ENCODE measurements around the gene NAALAD2. TPM values are rescaled to one million over a fixed set of nuclear protein-coding genes. Genes with fewer than 3 reads are reported as not detected.
"Not testable (repeated sequence)": the region's sequence is repeated elsewhere in the genome, so short reads cannot be mapped to it uniquely, and the experiment has no call there.

Gene NAALAD2
- total and polyA plus RNA-seq, 2 experiments from 2014 or later: 3.4 to 4.3 TPM

DNA sequence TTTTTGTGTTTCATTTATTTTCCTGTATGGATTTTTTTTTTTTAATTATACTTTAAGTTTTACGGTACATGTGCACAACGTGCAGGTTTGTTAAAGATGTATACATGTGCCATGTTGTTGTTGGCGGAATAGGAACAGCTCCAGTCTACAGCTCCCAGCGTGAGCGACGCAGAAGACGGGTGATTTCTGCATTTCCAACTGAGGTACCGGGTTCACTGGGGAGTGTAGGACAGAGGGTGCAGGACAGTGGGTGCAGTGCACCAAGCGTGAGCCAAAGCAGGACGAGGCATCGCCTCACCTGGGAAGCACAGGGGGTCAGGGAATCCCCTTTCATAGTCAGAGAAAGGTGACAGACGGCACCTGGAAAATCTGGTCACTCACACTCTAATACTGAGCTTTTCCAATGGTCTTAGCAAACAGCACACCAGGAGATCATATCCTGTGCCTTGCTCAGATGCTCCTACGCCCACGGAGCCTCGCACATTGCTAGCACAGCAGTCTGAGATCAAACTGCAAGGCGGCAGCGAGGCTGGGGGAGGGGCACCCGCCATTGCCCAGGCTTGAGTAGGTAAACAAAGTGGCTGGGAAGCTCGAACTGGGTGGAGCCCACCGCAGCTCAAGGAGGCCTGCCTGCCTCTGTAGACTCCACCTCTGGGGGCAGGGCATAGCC is 105.6 kb downstream of the NAALAD2 start:
- H3K4me2 ChIP-seq; H3K27ac ChIP-seq (ENCODE audit: low read depth); H3K27me3 Mint-ChIP-seq (ENCODE audit: insufficient read depth, low read depth, poor library complexity); H3K36me3 Mint-ChIP-seq (ENCODE audit: low read depth); H3K9me3 Mint-ChIP-seq; H3K4me3 ChIP-seq; H3K9me2 ChIP-seq (ENCODE audit: insufficient read depth); H4K20me1 ChIP-seq (replicated peaks; ENCODE audit: insufficient read depth); H3K36me3 ChIP-seq (ENCODE audit: insufficient read depth); ATAC-seq; H3K27me3 ChIP-seq (ENCODE audit: insufficient read depth); H3K4me3 Mint-ChIP-seq; H3K79me2 ChIP-seq (replicated peaks; ENCODE audit: insufficient read depth); H3F3A ChIP-seq (replicated peaks; ENCODE audit: low read depth): not testable (repeated sequence)
- H3K27ac Mint-ChIP-seq: peak overlapping the region; percentile 45
- Histone ChIP-seq H3K4me1 (ENCODE audit: insufficient read depth) (peaks cover 18% of the 10 kb centered on the region), H2AFZ (peak overlapping the region; percentile 16; the same call in 1 of the 2 replicates)
- H3K4me1 Mint-ChIP-seq: peaks cover 29% of the 10 kb centered on the region
- DNase-seq (ENCODE audit: low spot score): peak; percentile 31

DNA sequence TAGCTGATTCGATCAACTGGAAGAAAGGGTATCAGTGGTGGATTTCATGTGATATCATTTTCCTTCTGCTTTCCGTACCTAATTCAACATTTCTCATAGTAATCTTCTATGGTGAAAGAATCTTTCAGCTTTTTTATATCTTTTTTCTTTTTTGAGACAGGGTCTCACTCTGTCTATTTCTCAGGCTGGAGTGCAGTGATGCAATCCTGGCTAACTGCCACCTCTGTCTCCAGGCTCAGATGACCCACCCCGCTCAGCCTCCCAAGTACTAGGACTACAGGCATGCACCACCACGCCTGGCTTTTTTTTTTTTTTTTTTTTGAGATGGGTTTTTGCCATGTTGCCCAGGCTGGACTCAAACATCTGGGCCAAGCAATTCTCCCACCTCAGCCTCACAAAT is 107.0 kb downstream of the NAALAD2 start:
- Mint-ChIP-seq H3K9me3 (peaks cover 6% of the 10 kb centered on the region), H3K4me3 (no peak overlapping the region), H3K4me1 (peaks cover 29% of the 10 kb centered on the region), H3K27ac (no peak overlapping the region), H3K36me3 (ENCODE audit: low read depth) (peaks cover 3% of the 10 kb centered on the region; the same call in 2 of the 3 replicates), H3K27me3 (ENCODE audit: insufficient read depth, low read depth, poor library complexity) (peaks cover 5% of the 10 kb centered on the region)
- no peak for DNase-seq (ENCODE audit: low spot score)
- Histone ChIP-seq H3K36me3 (ENCODE audit: insufficient read depth) (no peaks in the 10 kb centered on the region), H3K4me1 (ENCODE audit: insufficient read depth) (peaks cover 18% of the 10 kb centered on the region), H3K4me2 (no peak overlapping the region), H3K27me3 (ENCODE audit: insufficient read depth) (no peaks in the 10 kb centered on the region), H3K9me2 (ENCODE audit: insufficient read depth) (no peaks in the 10 kb centered on the region), H2AFZ (no peak overlapping the region), H4K20me1 (replicated peaks; ENCODE audit: insufficient read depth) (no peaks in the 10 kb centered on the region), H3K27ac (ENCODE audit: low read depth) (no peak overlapping the region), H3K79me2 (replicated peaks; ENCODE audit: insufficient read depth) (no peaks in the 10 kb centered on the region), H3F3A (replicated peaks; ENCODE audit: low read depth) (no peaks in the 10 kb centered on the region), H3K4me3 (no peak overlapping the region)
- ATAC-seq: peak; percentile 21; the same call in 1 of the 3 replicates
- TF ChIP-seq, protein P1, sequence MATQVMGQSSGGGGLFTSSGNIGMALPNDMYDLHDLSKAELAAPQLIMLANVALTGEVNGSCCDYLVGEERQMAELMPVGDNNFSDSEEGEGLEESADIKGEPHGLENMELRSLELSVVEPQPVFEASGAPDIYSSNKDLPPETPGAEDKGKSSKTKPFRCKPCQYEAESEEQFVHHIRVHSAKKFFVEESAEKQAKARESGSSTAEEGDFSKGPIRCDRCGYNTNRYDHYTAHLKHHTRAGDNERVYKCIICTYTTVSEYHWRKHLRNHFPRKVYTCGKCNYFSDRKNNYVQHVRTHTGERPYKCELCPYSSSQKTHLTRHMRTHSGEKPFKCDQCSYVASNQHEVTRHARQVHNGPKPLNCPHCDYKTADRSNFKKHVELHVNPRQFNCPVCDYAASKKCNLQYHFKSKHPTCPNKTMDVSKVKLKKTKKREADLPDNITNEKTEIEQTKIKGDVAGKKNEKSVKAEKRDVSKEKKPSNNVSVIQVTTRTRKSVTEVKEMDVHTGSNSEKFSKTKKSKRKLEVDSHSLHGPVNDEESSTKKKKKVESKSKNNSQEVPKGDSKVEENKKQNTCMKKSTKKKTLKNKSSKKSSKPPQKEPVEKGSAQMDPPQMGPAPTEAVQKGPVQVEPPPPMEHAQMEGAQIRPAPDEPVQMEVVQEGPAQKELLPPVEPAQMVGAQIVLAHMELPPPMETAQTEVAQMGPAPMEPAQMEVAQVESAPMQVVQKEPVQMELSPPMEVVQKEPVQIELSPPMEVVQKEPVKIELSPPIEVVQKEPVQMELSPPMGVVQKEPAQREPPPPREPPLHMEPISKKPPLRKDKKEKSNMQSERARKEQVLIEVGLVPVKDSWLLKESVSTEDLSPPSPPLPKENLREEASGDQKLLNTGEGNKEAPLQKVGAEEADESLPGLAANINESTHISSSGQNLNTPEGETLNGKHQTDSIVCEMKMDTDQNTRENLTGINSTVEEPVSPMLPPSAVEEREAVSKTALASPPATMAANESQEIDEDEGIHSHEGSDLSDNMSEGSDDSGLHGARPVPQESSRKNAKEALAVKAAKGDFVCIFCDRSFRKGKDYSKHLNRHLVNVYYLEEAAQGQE (IDR thresholded peaks at IDR 0.05; ENCODE audit: unreplicated experiment): no peak
- TF ChIP-seq CREB1 (CRISPR knock-in tag; IDR thresholded peaks at IDR 0.05; ENCODE audit: low read depth) (no peak), NANOG (IDR thresholded peaks at IDR 0.05; ENCODE audit: borderline replicate concordance) (no peak), ZNF331 (CRISPR knock-in tag; IDR thresholded peaks at IDR 0.05; ENCODE audit: low read depth) (no peak), ZNF114 (CRISPR knock-in tag; IDR thresholded peaks at IDR 0.05) (no peak), EZH2phosphoT487 (IDR thresholded peaks at IDR 0.05; ENCODE audit: unreplicated experiment) (no peak)
- TF ChIP-seq, protein P2, sequence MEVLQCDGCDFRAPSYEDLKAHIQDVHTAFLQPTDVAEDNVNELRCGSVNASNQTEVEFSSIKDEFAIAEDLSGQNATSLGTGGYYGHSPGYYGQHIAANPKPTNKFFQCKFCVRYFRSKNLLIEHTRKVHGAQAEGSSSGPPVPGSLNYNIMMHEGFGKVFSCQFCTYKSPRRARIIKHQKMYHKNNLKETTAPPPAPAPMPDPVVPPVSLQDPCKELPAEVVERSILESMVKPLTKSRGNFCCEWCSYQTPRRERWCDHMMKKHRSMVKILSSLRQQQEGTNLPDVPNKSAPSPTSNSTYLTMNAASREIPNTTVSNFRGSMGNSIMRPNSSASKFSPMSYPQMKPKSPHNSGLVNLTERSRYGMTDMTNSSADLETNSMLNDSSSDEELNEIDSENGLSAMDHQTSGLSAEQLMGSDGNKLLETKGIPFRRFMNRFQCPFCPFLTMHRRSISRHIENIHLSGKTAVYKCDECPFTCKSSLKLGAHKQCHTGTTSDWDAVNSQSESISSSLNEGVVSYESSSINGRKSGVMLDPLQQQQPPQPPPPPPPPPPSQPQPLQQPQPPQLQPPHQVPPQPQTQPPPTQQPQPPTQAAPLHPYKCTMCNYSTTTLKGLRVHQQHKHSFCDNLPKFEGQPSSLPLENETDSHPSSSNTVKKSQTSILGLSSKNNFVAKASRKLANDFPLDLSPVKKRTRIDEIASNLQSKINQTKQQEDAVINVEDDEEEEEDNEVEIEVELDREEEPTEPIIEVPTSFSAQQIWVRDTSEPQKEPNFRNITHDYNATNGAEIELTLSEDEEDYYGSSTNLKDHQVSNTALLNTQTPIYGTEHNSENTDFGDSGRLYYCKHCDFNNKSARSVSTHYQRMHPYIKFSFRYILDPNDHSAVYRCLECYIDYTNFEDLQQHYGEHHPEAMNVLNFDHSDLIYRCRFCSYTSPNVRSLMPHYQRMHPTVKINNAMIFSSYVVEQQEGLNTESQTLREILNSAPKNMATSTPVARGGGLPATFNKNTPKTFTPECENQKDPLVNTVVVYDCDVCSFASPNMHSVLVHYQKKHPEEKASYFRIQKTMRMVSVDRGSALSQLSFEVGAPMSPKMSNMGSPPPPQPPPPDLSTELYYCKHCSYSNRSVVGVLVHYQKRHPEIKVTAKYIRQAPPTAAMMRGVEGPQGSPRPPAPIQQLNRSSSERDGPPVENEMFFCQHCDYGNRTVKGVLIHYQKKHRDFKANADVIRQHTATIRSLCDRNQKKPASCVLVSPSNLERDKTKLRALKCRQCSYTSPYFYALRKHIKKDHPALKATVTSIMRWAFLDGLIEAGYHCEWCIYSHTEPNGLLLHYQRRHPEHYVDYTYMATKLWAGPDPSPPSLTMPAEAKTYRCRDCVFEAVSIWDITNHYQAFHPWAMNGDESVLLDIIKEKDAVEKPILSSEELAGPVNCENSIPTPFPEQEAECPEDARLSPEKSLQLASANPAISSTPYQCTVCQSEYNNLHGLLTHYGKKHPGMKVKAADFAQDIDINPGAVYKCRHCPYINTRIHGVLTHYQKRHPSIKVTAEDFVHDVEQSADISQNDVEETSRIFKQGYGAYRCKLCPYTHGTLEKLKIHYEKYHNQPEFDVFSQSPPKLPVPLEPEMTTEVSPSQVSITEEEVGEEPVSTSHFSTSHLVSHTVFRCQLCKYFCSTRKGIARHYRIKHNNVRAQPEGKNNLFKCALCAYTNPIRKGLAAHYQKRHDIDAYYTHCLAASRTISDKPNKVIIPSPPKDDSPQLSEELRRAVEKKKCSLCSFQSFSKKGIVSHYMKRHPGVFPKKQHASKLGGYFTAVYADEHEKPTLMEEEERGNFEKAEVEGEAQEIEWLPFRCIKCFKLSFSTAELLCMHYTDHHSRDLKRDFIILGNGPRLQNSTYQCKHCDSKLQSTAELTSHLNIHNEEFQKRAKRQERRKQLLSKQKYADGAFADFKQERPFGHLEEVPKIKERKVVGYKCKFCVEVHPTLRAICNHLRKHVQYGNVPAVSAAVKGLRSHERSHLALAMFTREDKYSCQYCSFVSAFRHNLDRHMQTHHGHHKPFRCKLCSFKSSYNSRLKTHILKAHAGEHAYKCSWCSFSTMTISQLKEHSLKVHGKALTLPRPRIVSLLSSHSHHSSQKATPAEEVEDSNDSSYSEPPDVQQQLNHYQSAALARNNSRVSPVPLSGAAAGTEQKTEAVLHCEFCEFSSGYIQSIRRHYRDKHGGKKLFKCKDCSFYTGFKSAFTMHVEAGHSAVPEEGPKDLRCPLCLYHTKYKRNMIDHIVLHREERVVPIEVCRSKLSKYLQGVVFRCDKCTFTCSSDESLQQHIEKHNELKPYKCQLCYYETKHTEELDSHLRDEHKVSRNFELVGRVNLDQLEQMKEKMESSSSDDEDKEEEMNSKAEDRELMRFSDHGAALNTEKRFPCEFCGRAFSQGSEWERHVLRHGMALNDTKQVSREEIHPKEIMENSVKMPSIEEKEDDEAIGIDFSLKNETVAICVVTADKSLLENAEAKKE (CRISPR knock-in tag; IDR thresholded peaks at IDR 0.05): no peak
- TF ChIP-seq, protein P3, sequence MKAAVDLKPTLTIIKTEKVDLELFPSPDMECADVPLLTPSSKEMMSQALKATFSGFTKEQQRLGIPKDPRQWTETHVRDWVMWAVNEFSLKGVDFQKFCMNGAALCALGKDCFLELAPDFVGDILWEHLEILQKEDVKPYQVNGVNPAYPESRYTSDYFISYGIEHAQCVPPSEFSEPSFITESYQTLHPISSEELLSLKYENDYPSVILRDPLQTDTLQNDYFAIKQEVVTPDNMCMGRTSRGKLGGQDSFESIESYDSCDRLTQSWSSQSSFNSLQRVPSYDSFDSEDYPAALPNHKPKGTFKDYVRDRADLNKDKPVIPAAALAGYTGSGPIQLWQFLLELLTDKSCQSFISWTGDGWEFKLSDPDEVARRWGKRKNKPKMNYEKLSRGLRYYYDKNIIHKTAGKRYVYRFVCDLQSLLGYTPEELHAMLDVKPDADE (IDR thresholded peaks at IDR 0.05): no peak
